GM10847 (cell line): ENCODE measurements around the gene TMEM232.

Experiments used
- POLR2A ChIP-seq: IDR thresholded peaks from 2 replicates; pipeline ENCODE4 v1.6.1; 2011; ENCODE audit not compliant: insufficient read length; ENCODE audit errors: extremely low read depth

The TMEM232 gene

DNA sequence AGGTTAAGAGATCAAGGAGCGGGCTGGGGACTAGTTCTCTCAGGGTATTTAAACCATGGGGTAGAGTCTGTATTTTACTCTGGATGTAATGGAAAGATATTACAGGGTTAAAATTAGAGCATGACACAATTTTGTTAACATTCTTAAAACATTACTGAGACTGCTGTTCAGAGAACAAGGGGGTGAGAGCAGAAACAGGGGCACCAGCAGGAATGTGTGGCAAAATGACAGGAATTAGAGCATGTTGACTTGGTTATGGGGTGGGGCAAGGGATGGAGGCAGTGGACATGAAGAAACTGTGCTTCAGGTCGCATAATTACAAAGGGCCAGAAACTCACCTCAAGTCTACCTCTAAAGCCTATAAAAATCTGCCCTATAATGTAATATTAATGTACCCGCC, 75.0 kb downstream of the TMEM232 start:
- TF ChIP-seq POLR2A = no peak

DNA sequence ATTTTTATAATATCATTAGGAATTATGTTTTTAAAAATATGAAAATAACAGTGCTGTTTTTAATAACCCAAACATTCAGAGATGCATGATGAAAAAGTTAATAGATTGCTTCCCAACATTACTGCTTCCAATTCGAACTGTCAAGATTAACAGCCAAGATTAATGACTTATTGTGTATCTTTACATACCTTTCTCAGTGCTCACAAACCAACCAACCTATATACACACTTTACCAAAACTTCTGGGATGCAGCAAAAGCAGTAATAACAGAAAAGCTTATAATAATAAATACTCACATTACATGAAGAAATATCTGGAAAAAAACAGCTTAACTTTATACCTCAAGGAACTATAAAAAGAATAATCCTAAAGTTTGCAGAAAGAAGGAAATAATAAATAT, 82.1 kb downstream of the TMEM232 start:
- no peak for TF ChIP-seq POLR2A

DNA sequence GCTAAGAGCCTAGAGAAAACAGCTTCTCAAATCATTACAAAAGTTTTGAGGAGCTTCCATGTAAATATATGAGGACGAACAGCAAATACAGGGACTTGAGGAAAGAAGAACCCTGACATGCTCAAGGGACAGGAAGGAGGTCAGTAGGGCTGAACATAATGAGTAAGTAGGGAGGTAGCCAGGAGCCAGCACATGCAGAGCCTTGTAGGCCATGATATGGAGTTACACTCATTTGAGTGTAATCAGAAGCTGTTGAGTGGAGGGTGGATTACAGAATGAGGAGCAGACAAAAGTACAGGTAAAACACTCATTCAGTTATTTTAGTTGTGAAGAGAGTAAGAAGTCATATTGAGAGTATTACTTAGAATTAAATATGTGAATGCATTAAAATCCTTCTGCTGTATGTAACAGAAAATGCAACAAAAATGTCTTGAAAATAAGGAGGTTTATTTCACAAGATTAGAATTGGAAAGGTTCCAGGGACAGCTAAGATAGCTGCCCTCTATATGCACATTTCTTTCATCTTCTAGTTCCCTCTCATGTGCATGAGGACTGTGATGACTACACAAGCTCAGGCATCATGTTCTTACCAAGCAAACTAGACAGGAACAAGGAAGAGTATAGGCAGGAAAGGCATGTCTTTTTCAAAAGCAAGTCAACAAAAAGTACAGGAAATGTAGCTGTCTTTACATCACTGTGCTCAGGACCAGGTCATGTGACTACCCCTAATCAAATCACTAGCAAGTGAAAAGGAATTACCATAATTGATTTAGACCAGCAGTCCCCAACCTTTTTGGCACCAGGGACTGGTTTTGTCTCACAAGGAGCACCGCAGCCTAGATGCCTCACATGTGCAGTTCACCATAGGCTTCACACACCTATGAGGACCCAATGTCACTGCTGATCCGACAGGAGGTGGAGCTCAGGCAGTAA, 87.2 kb downstream of the TMEM232 start:
- no peak for TF ChIP-seq POLR2A

- no peak for TF ChIP-seq POLR2A
Measured at GRCh38 chr5:110634475-110634874, 92.0 kb downstream of the TMEM232 start.

GRCh38 chr5:110631236-110631635, 95.2 kb downstream of the TMEM232 start:
- TF ChIP-seq POLR2A = no peak

- TF ChIP-seq POLR2A = no peak
Measured at GRCh38 chr5:110630350-110630749, 96.1 kb downstream of the TMEM232 start.

DNA sequence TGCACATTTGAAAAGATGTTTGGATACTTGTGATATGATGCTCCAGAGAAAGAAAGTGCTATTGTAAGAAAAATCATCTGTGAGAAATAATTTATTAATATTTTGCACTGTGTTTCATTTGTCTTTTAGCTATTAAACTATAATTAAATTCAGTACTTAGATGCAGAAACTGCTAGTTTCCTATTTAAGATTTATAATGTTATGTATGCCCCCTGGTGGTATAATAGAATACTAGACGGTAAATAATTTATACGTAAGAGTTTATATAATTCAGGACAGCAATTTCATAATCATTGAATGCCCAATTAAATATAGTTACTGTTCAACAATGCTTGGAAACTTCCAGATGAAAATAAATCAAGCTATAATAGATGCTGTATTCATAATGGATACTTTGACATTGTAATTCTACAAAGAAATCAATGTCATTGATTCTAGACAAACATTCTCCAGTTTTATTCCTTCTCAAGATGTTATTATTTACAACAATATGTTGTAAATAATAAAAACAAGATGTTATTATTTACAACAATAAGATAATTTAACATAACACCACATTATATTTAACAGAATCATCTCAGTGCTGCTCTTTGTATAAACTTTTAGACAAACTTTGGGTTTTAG, 101.0 kb downstream of the TMEM232 start:
- no peak for TF ChIP-seq POLR2A

DNA sequence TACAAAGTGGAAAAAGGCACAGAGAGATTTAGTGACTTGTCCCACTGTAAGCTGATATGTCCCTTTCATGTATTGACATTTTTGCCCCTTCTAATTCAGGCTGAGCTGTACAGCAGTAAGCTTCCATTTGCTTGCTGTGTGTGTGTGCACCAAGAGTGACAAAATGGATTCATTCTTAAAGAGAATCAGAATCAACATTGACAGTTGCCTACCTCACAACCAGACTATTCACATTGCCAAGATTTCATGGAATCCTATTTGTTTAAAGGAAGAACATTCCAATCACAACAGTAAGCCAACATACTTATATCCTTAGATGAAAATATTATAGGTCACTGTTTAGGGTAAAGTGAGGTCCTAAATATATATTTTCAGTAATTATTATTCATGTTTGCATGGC, 102.6 kb downstream of the TMEM232 start:
- TF ChIP-seq POLR2A = no peak

- TF ChIP-seq POLR2A = no peak
Measured at GRCh38 chr5:110618941-110619340, 107.5 kb downstream of the TMEM232 start.

GRCh38 chr5:110616009-110616408, 110.5 kb downstream of the TMEM232 start:
- TF ChIP-seq POLR2A = no peak

- TF ChIP-seq POLR2A = no peak
Measured at GRCh38 chr5:110612794-110613247, 113.7 kb downstream of the TMEM232 start.

DNA sequence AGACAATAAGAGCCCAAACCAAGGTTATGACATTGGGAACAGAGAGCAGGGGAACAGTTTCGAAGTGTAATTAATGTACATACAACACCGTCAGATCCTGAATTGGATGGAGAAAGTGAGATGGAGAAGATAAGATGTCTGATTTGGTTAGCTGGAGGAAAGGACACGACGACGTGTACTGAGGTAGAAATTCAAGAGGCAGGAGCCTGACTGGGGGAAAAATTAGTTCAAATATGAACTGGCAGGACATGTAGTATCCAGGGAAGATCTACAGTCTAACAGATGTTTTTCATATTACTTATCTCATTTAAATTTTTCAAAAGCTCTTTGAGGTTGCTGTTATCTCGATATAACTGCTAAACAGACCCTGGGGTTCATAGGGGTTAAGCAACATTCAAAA, 114.7 kb downstream of the TMEM232 start:
- no peak for TF ChIP-seq POLR2A

DNA sequence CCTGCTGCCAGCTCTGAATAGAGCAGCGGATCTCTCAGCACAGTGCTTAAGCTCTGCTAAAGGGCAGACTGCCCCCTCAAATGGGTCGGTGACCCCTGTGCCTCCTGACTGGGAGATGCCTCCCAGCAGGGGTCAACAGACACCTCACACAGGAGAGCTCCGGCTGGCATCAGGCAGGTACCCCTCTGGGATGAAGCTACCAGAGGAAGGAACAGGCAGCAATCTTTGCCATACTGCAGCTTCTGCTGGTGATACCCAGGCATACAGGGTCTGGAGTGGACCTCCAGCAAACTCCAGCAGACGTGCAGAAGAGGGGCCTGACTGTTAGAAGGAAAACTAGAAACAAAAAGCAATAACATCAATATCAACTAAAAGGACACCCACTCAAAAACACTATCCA, 131.6 kb downstream of the TMEM232 start:
- no peak for TF ChIP-seq POLR2A

GRCh38 chr5:110590187-110590586, 136.3 kb downstream of the TMEM232 start:
- no peak for TF ChIP-seq POLR2A

DNA sequence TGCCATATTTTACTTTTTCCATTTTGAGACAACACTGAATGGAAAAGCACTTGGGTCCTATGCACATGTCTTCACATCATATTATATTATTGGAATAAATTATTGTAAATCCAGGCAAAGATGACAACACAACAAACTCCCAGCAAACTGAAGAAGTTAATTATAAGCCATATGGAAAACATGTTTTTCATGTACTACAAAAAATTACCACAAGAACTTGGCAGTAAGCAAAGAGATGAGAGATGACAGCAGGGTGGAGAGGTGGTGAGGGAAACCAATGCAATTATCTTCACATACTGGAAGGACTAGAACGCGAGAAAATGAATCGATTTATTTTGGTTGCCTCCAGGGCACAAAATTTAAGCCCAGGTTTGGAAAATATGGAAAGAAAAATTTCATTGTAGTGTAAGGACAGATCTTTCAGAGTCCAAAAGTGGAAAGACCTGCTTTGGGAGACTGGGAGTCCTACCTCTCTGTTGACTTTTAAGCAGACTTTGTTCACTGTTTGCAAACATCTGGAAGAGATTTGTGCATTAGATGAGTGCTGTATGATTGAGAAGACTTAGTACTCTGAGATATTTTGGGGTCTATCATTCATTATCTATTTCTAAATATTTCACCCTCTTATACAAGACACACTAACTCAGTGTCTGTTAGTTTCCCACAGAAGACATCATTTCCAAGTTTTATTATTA, 138.0 kb downstream of the TMEM232 start:
- no peak for TF ChIP-seq POLR2A

DNA sequence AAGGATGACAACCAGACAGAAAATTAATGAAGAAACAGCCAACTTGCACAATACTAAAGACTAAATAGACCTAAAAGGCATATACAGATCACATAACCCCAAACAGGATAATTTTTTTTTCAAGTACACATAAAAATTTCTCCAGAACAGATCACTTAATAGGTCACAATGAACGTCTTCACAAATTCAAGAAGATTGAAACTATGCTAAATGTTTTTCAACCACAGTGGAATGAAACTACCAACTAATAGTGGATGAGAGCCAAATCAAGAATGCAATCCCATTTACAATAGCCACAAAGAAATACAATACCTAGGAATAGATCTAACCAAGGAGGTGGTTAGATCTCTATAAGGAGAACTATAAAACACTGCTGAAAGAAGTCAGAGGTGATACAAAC, 145.8 kb downstream of the TMEM232 start:
- no peak for TF ChIP-seq POLR2A
